CD1c-positive myeloid dendritic cell (primary cell): ENCODE data around the gene IGFLR1.
A peak's percentile ranks its signal among the peaks of the same experiment; 100 is the strongest.

Source experiments
- DNase-seq: peaks from one replicate; pipeline ENCODE4 v3.0.0-alpha.2; 2016; ENCODE audit errors: extremely low spot score

Gene IGFLR1

DNA sequence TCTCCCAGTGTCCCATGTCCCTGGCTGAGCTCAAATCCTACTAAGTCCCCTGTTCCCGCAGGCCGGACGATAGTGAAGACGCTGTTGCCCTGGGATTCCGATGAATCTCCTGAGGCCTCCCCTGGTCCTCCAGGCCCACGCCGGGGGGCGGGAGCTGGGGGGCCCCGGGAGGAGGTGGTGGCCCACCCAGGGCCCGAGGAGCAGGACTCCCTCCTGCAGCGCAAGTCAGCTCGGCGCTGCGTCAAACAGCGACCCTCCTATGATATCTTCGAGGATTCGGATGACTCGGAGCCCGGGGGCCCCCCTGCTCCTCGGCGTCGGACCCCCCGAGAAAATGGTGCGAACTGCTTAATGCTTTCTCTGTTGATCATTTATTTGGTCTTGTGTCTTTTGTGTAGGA, 18.6 kb downstream of the IGFLR1 start:
- no peak for DNase-seq

DNA sequence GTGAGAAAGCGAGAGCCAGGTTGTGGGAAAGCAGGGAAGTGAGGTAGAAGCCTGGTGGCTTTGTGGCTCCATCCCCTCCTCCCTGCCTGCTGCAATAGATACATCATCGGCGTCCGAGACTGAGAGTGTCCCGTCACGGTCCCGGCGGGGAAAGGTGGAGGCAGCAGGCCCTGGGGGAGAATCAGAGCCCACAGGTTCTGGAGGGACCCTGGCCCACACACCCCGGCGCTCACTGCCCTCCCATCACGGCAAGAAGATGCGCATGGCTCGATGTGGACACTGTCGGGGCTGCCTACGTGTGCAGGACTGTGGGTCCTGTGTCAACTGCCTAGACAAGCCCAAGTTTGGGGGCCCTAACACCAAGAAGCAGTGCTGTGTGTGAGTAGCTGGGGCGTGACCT, 19.4 kb downstream of the IGFLR1 start:
- no peak for DNase-seq

DNA sequence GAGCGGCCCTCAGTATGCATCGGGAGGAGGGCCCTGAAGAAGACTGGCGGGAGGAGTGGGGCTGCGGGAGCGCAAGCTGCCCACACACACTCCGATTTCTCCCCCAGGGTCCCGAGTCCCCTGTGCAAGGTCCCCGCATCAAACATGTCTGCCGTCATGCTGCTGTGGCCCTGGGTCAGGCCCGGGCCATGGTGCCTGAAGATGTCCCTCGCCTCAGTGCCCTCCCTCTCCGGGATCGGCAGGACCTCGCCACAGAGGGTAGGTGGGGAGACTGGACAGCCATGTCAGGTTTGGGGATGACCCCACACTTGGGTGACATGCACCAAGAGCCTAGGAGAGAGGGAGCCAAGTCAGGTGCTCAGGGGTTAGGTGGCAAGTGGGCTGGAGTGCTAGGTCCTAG, 19.8 kb downstream of the IGFLR1 start:
- no peak for DNase-seq

DNA sequence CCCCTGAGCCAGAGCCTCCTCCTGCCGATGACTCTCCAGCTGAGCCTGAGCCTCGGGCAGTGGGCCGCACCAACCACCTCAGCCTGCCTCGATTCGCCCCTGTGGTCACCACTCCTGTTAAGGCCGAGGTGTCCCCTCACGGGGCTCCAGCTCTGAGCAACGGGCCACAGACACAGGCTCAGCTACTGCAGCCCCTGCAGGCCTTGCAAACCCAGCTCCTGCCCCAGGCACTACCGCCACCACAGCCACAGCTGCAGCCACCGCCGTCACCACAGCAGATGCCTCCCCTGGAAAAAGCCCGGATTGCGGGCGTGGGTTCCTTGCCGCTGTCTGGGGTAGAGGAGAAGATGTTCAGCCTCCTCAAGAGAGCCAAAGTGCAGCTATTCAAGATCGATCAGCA, 20.9 kb downstream of the IGFLR1 start:
- no peak for DNase-seq

DNA sequence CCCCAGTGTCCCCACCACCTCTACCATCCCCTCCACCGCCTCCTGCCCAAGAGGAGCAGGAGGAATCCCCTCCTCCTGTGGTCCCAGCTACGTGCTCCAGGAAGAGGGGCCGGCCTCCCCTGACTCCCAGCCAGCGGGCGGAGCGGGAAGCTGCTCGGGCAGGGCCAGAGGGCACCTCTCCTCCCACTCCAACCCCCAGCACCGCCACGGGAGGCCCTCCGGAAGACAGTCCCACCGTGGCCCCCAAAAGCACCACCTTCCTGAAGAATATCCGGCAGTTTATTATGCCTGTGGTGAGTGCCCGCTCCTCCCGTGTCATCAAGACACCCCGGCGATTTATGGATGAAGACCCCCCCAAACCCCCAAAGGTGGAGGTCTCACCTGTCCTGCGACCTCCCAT, 21.6 kb downstream of the IGFLR1 start:
- DNase-seq, result no peak

DNA sequence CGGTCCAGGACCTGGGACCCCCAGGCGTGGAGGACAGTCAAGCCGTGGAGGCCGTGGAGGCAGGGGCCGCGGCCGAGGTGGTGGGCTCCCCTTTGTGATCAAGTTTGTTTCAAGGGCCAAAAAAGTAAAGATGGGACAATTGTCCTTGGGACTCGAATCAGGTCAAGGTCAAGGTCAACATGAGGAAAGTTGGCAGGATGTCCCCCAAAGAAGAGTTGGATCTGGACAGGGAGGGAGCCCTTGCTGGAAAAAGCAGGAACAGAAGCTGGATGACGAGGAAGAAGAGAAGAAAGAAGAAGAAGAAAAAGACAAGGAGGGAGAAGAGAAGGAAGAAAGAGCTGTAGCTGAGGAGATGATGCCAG, 22.1 kb downstream of the IGFLR1 start:
- no peak for DNase-seq

DNA sequence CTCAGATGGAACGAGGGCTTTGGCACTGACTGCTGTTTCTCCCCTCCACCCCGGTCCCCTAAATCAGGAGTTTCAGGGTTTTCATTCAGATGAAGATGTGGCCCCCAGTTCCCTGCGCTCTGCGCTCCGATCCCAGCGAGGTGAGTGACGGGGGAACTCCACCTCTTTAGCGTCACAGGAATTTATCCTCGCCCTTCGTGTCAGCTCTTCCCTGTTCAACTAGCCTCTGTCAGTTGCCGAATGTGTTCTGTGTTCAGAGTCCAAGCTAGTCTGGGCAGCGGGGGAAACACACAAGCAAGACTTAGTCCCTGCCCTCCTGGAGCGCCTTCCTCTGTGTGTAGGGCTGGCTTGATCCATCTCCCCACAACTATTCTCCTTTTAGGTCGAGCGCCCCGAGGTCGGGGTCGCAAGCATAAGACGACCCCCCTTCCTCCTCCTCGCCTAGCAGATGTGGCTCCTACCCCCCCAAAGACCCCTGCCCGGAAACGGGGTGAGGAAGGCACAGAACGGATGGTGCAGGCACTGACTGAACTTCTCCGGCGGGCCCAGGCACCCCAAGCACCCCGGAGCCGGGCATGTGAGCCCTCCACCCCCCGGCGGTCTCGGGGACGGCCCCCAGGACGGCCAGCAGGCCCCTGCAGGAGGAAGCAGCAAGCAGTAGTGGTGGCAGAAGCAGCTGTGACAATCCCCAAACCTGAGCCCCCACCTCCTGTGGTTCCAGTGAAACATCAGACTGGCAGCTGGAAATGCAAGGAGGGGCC, 22.7 kb downstream of the IGFLR1 start:
- no peak for DNase-seq

DNA sequence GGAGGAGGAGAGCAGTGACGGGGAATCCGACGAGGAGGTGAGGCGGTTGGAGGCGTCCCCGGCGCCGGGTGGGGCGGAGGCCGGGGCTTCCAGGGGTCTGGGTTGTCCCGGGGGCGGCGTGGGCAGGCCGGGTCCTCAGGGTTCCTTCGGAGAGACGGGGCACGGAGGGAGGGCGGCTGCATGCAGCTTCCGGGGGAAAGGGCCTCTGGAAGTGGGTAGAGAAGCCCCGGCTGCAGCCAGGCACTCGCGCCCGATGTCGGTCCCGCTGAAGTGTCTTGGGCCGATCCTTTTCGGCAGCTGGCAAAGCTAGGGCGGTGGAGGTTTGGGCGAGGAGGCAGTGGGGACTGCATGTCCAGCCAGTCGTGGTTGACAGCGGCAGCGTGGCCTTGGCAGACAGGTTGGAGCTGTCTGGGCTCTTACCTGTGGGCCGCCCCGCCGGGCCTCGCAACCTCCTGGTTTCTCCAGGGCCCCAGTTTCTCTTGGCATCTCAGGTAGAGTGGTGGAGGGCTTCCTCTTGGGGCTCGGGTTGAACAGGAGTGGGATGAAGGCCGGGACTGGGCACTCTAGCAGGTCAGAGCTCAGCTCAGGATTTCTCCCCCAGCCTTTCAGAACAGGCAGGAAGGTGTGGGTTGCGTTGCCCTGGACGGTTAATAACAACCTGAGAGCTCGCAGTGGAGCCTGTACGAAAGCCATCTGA, 23.8 kb downstream of the IGFLR1 start:
- peak; percentile 33 for DNase-seq

DNA sequence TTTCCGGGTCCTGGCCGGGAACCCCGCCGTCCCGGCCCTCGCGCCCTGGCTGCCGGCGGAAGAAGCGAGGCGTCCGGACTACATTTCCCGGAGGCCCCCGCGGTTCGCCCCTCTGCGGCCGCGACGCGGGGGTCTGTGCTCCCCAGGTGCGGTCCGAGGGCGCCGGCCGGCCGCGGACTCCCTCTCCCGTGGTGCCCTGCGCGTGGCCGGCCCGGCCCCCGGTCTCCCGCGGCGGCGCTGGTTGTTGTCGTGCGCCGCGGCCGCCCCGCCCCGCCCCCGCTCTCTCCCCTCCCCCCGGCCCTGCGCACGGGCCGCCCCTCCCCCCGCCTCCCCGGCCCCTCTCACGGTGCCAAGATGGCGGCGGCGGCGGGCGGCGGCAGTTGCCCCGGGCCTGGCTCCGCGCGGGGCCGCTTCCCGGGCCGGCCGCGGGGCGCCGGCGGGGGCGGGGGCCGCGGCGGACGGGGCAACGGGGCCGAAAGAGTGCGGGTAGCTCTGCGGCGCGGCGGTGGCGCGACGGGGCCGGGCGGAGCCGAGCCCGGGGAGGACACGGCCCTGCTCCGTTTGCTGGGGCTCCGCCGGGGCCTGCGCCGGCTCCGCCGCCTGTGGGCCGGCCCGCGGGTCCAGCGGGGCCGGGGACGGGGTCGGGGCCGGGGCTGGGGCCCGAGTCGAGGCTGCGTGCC, 24.4 kb downstream of the IGFLR1 start, which contains the start of gene KMT2B:
TSS of gene KMT2B (plus strand) at position 339 of the 680 bp plus-strand sequence. CDS start at position 355, 16 bp downstream.
- no peak for DNase-seq

DNA sequence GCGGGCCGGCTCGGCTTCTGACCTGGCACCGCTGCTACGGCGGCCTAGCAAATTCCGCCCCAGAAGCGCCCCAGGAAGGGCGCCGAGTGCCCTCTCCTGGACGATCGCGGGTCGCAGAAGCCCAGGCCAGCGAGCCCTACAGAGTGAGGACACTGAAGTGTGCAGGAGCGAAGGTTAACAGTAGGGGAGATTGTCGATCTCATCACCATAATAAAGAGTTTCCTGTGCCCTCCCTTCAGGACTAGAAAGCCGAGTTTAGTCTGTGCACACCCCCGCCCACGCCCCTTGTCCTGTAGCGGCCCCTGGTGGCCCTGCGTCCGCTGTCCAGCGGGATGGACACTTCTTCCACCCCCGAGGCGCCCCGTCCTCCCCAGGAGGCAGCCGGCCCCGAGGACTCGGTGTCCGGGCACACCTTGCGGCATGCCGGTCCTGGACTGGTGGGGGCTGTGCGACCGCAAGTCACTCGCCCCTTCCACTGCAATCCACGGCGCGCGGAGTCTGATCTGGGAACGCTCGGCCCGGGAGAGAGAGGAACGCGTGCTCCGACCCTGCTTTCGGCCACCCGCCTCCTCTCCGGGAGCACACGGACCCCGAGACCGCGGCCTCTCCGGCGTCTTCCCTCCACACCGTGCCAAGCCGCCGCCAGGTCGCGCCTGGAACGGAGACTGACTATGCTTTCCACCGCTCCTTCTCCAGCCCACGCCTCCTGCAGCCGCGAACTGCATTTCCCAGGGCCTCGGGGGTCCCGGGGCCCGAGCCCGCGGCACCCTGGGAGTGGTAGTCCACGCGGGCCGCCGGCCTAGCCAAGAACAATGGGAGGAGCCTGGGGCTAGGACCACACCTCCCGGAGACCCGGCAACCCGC, 25.2 kb downstream of the IGFLR1 start:
- DNase-seq, result peak; percentile 97

DNA sequence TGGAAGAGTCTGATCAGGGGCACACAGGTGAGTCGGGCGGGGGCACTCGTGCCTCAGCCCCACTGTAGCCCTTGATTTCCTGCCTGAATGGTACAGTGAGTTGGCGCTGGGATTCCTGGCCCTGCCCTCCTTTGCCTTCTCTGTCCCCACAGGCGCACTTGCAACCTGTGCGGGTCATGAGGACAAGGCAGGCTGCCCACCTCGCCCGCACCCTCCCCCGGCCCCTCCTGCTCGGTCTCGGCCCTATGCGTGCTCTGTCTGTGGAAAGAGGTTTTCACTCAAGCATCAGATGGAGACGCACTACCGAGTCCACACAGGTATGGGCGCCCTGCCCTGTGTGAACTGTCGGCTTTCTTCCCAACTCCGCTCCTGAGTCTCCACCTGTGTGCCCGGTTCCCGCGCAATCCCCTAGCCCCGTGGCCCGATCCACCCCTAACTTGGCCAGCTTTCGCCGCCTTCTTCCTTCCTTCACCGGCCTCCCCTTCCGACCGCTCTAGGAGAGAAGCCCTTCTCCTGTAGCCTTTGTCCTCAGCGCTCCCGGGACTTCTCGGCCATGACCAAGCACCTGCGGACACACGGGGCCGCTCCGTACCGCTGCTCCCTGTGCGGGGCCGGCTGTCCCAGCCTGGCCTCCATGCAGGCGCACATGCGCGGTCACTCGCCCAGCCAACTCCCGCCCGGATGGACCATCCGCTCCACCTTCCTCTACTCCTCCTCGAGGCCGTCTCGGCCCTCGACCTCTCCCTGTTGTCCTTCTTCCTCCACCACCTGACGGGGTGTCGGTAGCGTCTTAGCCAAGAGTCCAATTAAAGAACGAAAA, 26.1 kb downstream of the IGFLR1 start:
- no peak for DNase-seq

DNA sequence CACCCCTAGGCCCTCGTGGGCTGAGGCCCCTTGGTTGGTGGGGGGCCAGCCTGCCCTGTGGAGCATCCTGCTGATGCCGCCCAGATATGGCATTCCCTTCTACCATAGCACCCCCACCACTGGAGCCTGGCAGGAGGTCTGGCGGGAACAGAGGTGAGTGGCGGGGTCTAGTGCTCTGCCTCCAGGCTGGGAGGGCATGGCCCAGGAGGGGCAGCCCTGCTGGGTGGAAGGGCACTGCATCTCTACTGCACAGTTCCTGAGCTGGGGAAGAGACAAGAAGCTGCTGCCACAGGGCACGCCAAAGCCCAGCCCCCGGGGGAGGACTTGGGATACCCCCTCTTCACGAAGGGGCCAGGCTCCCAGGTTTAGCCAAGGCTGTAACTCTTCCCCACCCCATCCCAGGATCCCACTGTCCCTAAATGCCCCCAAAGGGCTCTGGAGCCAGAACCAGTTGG, 26.9 kb downstream of the IGFLR1 start:
- no peak for DNase-seq

DNA sequence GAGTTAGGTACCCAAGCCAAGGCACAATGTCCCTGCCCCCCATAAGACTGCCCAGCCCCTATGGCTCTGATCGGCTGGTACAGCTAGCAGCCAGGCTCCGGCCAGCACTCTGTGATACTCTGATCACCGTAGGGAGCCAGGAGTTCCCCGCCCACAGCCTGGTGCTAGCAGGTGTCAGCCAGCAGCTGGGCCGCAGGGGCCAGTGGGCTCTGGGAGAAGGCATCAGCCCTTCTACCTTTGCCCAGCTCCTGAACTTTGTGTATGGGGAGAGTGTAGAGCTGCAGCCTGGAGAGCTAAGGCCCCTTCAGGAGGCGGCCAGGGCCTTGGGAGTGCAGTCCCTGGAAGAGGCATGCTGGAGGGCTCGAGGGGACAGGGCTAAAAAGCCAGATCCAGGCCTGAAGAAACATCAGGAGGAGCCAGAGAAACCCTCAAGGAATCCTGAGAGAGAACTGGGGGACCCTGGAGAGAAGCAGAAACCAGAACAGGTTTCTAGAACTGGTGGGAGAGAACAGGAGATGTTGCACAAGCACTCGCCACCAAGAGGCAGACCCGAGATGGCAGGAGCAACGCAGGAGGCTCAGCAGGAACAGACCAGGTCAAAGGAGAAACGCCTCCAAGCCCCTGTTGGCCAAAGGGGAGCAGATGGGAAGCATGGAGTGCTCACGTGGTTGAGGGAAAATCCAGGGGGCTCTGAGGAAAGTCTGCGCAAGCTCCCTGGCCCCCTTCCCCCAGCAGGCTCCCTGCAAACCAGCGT, 27.5 kb downstream of the IGFLR1 start:
- DNase-seq, result no peak

DNA sequence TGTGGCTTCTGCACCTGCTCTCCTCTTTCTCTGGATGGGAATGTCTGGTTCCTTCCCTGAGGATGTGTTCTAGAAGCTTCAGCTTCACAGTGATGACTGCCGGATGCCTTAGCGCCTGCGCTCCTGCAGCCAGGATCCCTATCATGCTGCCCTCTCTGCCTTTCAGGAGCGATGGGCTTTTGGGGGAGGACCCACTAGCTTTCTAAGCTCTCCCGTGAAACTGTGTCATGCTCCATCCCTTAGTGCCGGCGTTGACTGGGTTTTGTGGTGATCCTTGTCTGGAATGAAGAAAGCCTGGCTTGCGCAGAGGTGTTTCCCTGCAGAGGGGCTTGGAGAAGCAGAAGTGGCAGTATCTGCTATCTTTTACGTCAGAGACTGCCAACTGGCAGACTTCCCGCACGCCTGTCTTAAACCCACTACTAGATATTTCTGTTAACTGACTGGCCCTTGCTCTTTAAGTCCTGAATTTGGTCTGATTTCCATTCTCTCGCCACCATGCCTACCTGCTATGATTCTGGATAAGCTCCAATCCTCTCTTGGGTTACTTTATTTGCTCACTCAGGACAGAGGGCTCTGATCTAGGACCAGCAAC, 28.3 kb downstream of the IGFLR1 start:
- DNase-seq, result no peak

DNA sequence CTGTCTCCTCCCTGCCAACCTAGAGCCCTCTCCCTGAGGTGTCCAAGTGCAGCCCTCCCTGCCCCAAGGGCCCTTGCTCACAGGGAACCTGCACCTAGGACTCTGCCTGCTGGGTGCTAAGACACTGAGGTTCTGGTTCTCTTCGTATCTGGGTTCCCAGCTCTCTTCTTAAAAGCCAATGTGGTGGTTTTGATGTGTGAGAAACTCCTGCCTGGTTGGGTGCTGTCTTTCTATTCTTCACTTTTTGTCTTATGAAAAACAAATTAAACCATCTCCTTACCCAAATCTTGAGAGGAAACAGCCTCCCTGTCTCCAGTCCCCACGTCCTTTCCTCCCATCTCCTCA, 28.8 kb downstream of the IGFLR1 start:
- DNase-seq, result no peak

DNA sequence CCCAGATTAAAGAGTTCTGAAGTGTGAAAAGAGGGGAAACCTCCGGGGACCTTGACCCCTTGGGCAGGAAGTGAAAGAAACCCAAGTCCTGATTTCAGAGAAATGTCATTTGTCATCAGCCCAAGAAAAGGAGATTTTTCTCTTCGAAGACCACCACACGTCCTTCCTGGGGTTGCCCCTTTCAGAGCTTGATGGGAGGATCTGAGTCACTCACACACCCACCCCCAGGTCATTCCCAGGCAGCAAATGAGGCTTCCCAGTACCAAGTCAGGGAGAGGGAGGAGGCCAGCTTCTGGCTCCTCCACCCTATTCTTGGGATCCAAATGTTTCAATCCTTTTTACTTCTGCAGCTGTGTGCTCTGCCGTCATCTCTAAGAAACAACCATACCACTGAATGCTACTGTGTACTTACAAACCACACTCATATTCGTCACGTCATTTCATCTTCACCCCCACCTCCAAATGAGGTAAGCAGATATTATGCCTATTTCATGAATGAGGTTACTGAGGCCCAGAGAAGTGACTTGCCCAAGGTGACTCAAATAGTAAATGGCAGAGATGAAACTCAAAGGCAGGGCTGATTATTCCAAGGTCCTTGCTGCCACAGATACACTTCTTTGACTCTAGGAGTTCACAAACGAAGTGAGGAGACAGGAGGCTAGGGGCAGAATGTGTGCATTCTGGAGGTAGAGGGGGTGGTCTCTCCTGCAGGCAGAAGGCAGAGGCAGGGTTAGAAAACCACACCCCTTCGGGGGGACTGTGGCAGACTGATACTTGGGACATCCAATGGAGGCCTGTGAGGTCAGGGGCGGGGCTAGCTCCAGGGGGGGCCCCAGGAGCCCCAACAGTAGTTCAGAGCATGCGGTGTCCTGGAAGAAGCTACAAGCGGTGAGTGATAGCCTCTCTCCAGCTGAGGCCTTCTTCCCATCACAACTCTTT, 29.4 kb downstream of the IGFLR1 start:
- no peak for DNase-seq

DNA sequence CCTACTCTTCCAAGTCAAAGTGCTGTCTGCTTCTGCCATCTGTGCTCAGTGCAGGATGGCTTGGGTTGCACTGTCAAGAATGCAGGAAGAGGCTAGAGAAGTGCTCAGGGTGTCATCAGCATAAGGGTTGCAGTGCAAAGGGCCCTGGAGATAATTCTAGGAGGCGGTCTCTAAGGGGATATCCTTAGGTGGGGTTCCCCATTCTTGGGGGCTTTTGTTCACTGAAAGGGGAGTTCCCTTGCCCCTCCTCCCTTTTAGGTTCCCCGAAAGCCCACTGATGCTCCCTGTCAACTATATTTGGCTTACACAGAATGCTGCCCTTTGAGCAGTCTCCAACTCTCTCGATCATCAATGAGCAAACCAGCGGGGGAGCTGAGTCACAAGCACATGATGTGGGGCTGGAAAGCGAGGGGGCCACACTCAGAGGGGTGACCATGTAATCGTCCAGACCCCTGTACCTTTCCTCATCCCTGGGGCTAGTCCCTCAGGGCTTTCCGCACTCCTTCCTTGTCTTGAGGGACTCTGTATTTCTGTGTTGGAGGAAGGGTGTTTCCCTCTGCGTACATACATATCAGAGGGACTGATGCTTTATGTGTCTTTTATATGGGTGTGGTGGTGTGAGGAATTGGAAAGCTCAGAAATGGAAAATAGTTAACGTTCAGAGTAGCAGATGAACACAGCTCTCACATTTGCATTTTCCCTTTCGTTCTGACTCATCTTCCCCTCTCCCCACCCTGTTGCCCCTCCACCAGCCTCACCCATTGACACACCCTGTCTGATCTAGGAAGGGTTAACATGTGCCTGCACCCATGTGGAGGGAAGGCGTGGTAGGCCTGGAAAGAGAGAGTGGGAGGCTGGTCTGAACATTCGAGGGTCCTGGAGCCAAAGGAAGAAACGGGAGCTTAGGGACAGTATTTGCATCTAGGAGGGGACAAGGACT, 31.2 kb downstream of the IGFLR1 start:
- DNase-seq, result no peak

DNA sequence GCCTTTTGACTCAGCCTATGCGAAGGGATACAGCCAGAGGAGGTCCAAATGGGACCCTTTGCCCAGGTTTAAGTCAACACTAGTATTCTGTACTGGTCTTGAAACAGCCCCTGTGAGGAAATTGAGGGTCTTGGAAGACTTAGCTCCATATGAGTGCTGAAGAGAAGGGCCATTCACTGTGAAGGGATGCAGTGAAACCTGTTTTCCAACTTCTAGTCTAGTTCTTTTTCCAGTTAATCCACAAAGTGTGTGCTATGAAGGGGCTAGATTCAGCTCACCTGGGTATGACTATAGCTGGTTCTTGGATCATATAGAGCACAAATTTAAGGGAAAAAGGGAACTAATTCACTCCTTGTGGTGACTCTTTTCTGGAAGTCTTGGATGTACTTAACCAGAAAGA, 33.9 kb downstream of the IGFLR1 start:
- no peak for DNase-seq
